Panc1 (cell line): Measurements from ENCODE around the gene NSMCE1.

Experiments
- CTCF ChIP-seq: fragments of 450-650 bp; IDR thresholded peaks from 2 replicates; pipeline ENCODE4 v1.5.1; 2017; ENCODE audit warnings: mild to moderate bottlenecking
- POLR2AphosphoS5 ChIP-seq: IDR thresholded peaks from 2 replicates; pipeline ENCODE4 v1.6.1; 2012; ENCODE audit warnings: mild to moderate bottlenecking, low read depth, low read length, moderate library complexity

- TF ChIP-seq CTCF (no peak), POLR2AphosphoS5 (no peak)
These were observed 46.9 kb upstream of the NSMCE1 start for GRCh38 chr16:27315333-27316037.
